ENCODE data around the gene MALRD1. TPM values are rescaled to one million over a fixed set of nuclear protein-coding genes. Genes with fewer than 3 reads are reported as not detected.
A peak's percentile ranks its signal among the peaks of the same experiment; 100 is the strongest.

MALRD1 gene
- total and polyA plus RNA-seq, 2 of the 8 experiments (the other 6 are each of a cell fraction or from before 2014, with no cell fraction given), result 0.32 to 0.35 TPM

DNA sequence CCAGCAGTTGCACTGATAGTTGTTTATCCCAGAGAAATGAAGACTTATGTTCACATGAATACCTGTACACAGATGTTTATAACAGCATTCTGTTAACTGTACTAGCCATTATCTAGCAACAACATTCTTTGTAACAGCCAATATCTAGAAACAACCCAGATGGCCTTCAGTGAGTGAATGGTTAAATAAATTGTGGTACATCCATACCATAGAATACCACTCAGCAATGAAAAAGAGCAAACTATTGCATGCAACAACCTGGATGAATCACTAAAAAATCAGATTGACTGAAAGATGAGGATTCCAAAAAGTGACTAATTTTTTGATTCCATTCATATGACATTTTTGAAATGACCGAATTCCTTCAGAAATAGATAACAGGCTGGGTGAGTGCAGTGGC is 360.3 kb downstream of the MALRD1 start:
- Histone ChIP-seq H3K79me1 (ENCODE audit: low read depth, low read length) (no peaks in the 10 kb centered on the region), H3K18ac (ENCODE audit: extremely low read depth, low read length) (no peak overlapping the region), H3K4me3 (ENCODE audit: extremely low read depth in 1 of 4, insufficient read depth in 2 of 4, low read depth in 3 of 4, low read length in 4 of 4) (no peak overlapping the region), H3K23me2 (ENCODE audit: low read depth, low read length) (no peaks in the 10 kb centered on the region), H2BK12ac (ENCODE audit: low read depth, low read length) (no peak overlapping the region), H2BK5ac (ENCODE audit: low read depth, low read length) (no peak overlapping the region), H3K36me3 (ENCODE audit: control insufficient read depth in 2 of 4, insufficient read depth in 4 of 4, low read length in 3 of 4) (no peaks in the 10 kb centered on the region), H2AK5ac (ENCODE audit: low read depth, low read length) (no peak overlapping the region), H3K4me2 (ENCODE audit: insufficient read depth in 1 of 2, low read depth in 2 of 2, low read length in 2 of 2) (no peak overlapping the region), H3K4ac (replicated peaks; ENCODE audit: insufficient read length, low read depth, low read length) (no peak overlapping the region), H4K5ac (ENCODE audit: insufficient read length, low read depth, low read length) (no peak overlapping the region), H3K79me2 (ENCODE audit: control insufficient read depth in 1 of 2, insufficient read depth in 2 of 2, low read length in 2 of 2) (no peaks in the 10 kb centered on the region), H4K8ac (ENCODE audit: extremely low read depth, insufficient read depth, low read length) (no peak overlapping the region), H3K27me3 (replicated peaks in 1 of 4; ENCODE audit: control insufficient read depth in 3 of 4, extremely low read depth in 1 of 4, insufficient read depth in 3 of 4, low read length in 3 of 4) (no peaks in the 10 kb centered on the region), H3K14ac (ENCODE audit: insufficient read length) (no peak overlapping the region), H3K56ac (replicated peaks; ENCODE audit: insufficient read length, low read depth, low read length) (no peak overlapping the region), H2BK15ac (ENCODE audit: low read length) (no peak overlapping the region), H2BK120ac (replicated peaks; ENCODE audit: low read depth, low read length) (no peak overlapping the region), H4K91ac (replicated peaks; ENCODE audit: insufficient read length, low read length) (no peak overlapping the region), H4K20me1 (replicated peaks in 1 of 2; ENCODE audit: control insufficient read depth in 1 of 2, insufficient read depth in 2 of 2, low read length in 2 of 2) (no peaks in the 10 kb centered on the region), H2BK20ac (ENCODE audit: low read length) (no peak overlapping the region), H2AFZ (ENCODE audit: low read length) (no peak overlapping the region), H3K27ac (ENCODE audit: low read depth, low read length) (no peak overlapping the region), H3K9me3 (ENCODE audit: insufficient read depth in 2 of 2, low read depth in 1 of 2, low read length in 1 of 2) (peaks cover 0 to 5% of the 10 kb centered on the region in 2 experiments; a peak in 1 of 4 replicates), H3K9ac (replicated peaks in 1 of 4; ENCODE audit: extremely low read depth in 1 of 4, low read depth in 3 of 4, low read length in 3 of 4) (no peak overlapping the region), H3K4me1 (replicated peaks in 1 of 4; ENCODE audit: control insufficient read depth in 3 of 4, insufficient read depth in 4 of 4, low read length in 3 of 4) (no peaks in the 10 kb centered on the region), H3K23ac (ENCODE audit: insufficient read length) (no peak overlapping the region)
- DNase-seq (ENCODE audit: low read depth in 1 of 2, low spot score in 2 of 2) (no peak), FAIRE-seq (no peak)
- WGBS, 2 experiments (ENCODE audit: extremely low coverage in 1 of 2, insufficient coverage in 1 of 2, insufficient read length in 1 of 2, insufficient replicate concordance in 2 of 2, low coverage in 1 of 2, low lambda C conversion rate in 2 of 2, missing lambda C conversion rate in 1 of 2), result 100% methylated on average over 1 of the region's 1 CpG; no CpG with 5 or more reads in 1 of the 2 experiments
- ChIA-PET POLR2A (ENCODE audit: partially characterized antibody) (no interaction called here), CTCF (ENCODE audit: partially characterized antibody) (no interaction called here)
- TF ChIP-seq KDM1A (IDR thresholded peaks at IDR 0.05; ENCODE audit: borderline replicate concordance, low read length), result 0 out of 2 replicates have a peak, but pooled peaks have one; percentile 59
- no peak for TF ChIP-seq SP2 (IDR thresholded peaks at IDR 0.05; ENCODE audit: low read length)
- TF ChIP-seq SIX5 (IDR thresholded peaks at IDR 0.05; ENCODE audit: low read depth, low read length), result no peak
- no peak for TF ChIP-seq TAF7 (optimal IDR thresholded peaks at IDR 0.05; ENCODE audit: borderline replicate concordance, low read depth, low read length)
- TF ChIP-seq SUZ12 (IDR thresholded peaks at IDR 0.05; ENCODE audit: low read length), result no peak
- no peak for TF ChIP-seq CEBPB (IDR thresholded peaks at IDR 0.05; ENCODE audit: low read depth, low read length)
